GM12873 (cell line): Measurements from ENCODE around the gene CLIP1.

Experiments used
- TF ChIP-seq, protein P1 (sequence below): IDR thresholded peaks from 2 replicates; pipeline ENCODE4 v1.5.1; 2012; ENCODE audit warnings: low read depth, mild to moderate bottlenecking, moderate library complexity, low read length, control low read depth; ENCODE audit not compliant: insufficient read depth; ENCODE audit errors: missing control alignments

Gene CLIP1

DNA sequence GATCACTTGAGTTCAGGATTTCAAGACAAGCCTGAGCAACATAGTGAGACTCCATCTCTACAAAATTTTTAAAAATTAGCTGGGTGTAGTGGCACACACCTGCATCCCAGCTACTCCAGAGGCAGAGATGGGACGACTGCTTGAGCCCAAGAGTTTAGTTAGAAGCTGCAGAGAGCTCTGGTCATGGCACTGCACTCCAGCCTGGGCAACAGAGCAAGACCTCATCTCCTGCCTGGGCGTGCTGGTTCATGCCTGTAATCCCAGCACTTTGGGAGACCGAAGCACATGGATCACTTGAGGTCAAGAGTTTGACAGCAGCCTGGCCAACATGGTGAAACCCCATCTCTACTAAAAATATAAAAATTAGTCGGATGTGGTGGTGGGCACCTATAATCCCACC, 20.2 kb downstream of the CLIP1 start:
- TF ChIP-seq, protein P1, sequence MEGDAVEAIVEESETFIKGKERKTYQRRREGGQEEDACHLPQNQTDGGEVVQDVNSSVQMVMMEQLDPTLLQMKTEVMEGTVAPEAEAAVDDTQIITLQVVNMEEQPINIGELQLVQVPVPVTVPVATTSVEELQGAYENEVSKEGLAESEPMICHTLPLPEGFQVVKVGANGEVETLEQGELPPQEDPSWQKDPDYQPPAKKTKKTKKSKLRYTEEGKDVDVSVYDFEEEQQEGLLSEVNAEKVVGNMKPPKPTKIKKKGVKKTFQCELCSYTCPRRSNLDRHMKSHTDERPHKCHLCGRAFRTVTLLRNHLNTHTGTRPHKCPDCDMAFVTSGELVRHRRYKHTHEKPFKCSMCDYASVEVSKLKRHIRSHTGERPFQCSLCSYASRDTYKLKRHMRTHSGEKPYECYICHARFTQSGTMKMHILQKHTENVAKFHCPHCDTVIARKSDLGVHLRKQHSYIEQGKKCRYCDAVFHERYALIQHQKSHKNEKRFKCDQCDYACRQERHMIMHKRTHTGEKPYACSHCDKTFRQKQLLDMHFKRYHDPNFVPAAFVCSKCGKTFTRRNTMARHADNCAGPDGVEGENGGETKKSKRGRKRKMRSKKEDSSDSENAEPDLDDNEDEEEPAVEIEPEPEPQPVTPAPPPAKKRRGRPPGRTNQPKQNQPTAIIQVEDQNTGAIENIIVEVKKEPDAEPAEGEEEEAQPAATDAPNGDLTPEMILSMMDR: no peak

DNA sequence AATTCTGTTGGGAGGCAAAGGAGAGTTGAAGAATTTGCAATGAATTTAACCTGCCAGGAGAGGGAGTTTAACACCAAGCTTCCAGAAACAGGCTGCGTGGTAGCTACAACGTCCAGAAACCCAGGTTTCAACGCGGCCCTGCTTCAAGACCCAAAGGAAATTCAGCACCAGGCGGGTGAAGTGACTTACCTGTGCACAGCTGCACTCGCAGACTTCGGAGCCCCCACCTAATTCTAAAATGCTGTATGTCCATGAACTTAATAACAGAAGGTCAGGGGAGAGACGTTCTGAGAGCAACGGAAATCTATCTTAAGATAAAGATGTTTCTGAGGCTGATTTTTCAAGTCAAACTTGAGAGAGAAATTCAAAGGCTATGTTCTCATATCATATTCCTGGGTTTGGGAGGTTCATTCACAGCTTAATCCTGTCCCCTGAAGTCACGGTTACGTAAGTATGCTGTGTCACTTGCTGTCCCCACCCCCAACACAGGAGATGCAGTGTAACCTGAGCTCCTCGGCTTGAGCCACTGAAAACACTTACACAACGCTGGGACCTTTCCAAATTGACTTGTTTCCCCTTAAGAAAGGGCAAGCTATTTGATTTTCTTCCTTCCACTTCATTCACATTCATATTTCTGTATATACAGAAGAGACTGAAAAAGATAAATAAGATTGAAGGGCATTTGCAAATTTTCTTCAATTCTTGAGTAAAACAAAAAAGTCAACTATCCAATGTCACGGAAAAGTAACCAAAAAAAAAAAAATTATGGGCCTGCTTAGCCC, 22.7 kb downstream of the CLIP1 start:
- TF ChIP-seq, protein P1: peak; percentile 67

DNA sequence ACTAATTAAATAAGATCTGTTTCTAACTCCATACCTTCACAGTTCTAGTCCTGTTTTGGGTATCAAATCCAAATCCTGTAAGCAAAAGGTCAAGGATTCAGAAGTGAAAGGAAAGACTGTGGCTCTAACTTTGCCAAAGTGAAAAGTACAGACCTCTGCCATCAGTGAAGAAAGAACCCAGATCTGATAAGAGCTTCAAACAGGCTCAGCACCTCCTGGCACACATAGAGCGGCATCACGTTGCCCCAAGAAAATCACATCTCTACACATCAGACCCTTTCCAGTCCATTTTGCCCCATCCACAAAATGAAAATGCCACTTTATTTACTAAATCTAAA, 23.2 kb downstream of the CLIP1 start:
- TF ChIP-seq, protein P1: no peak

DNA sequence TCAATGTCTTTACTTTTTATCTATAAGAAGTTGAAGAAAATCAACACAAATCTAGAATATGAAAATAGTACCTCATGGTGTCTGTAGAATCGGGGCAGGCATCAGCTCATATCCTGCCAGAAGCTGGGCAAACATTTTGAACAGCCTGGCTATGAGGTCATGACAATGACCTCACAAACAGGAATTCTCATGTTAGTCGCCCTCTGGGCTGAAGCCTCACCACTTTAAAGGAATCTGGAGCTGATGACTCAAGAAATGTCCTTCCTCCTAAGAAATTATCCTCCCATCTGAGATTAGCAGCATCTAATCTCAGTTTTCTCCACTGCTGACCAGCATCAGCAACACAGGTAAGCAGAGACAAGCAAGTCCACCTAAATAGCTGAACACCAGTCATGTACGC, 27.1 kb downstream of the CLIP1 start:
- TF ChIP-seq, protein P1: no peak

DNA sequence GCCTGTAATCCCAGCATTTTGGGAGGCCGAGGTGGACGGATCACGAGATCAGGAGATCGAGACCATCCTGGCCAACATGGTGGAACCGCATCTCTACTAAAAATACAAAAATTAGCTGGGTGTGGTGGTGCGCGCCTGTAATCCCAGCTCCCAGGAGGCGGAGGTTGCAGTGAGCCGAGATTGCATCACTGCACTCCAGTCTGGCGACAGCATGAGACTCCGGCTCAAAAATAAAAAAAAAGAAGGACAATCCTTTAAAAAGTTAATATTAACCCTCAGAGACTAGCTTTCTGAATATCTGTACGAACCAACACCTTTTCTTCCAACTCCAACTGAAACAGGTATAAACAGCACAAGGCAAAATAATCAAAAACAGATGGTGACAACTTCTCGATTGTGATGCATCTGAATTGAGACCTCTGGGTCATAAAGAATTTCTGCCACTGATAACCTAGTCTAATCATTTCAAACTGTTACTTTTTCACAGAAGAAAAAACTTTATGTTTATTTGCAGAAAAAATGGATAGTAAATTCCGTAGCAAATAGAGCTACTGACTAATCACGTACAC, 27.8 kb downstream of the CLIP1 start:
- TF ChIP-seq, protein P1: no peak

DNA sequence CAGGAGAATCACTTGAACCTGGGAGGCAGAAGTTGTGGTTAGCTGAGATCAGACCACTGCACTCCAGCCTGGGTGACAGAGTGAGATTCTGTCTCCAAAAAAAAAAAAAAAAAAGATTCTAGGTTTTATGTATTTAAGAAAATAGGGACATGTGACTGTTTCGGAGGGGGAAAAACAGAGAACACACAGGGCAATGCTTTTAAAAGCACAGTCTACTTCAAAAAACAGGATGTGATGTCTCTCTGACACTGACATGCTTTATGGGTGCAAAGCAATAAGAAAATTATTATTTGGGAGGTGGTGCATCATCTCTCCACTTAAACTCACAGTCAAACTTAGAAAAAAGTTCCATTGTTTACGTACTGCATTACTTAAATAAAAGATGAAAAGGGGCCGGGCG, 28.7 kb downstream of the CLIP1 start:
- TF ChIP-seq, protein P1: no peak

DNA sequence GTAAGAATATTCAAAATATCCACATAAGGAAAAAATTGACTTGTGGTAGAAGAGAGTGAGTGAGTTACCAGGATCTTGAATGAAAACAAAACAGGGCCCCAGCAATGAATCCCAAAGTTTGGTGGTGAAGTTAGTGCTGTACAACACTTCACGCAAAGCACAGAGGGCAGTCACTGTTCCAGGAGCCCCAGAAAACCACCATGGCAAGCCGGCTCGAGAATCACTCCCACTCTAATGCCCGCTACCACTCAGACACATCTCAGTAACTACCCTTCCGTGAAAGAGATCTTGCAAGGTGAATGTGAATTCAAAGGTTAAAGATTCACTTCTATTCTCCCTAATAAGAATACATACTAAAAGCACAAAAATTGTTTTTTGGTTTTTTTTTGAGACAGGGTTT, 30.1 kb downstream of the CLIP1 start:
- TF ChIP-seq, protein P1: no peak
